HCT116 (cell line): ENCODE data around the gene MOB3B. TPM values are rescaled to one million over a fixed set of nuclear protein-coding genes. Genes with fewer than 3 reads are reported as not detected.

ENCODE experiments used
- ATAC-seq: fragments of 200-7000 bp; cut with Tn5 transposase; 2 replicates; pipeline ENCODE4 v1.9.1; 2020; ENCODE audit warnings: mild to moderate bottlenecking, moderate library complexity
- BruUV-seq: library from RNA; stranded (reverse); fragments of 400-500 nt; replicated peaks from 2 replicates; lab custom pipeline; 2021; lab: Mats Ljungman, UMichigan
- CTCF ChIA-PET: fragments of 300-600 bp; sonication (Branson Sonifier 250); formaldehyde crosslinking; loops from one replicate; lab custom pipeline; 2021; ENCODE audit warnings: antibody characterized with exemption; lab: Charles Lee
- POLR2A ChIA-PET: fragments of 300-600, 350-600 bp; sonication (Branson Sonifier 250); formaldehyde crosslinking; loops from one replicate; lab custom pipeline; 2021; ENCODE audit warnings: antibody characterized with exemption; lab: Charles Lee
- RAD21 ChIA-PET, 2 experiments: fragments of 300-600 bp; sonication (Branson Sonifier 250); formaldehyde crosslinking; loops; one replicate each; lab custom pipeline; 2023; ENCODE audit warnings: low total read pairs in 2 of 2; ENCODE audit not compliant: uncharacterized antibody in 2 of 2, unreplicated experiment in 2 of 2, low non-redundant PET in 1 of 2; lab: Charles Lee
- DNase-seq: peaks from one replicate; pipeline ENCODE4 v3.0.0-alpha.2; 2010; ENCODE audit warnings: low read depth, low spot score
- H2AFZ ChIP-seq: fragments of 200-600 bp; shearing (Covaris generic), sonication (generic); 2 replicates; pipeline ENCODE4 v1.6.1; 2017; ENCODE audit warnings: low read depth, mixed run types, mixed read lengths, antibody characterized with exemption, low read length; ENCODE audit not compliant: poor library complexity, severe bottlenecking
- H3K27ac ChIP-seq: 2 replicates; pipeline ENCODE4 v1.5.1; 2012; ENCODE audit warnings: low read depth, low read length
- H3K27me3 ChIP-seq: fragments of 200-600 bp; sonication (generic); 2 replicates; pipeline ENCODE4 v1.6.1; 2016; ENCODE audit warnings: mixed run types, low read length, mixed read lengths; ENCODE audit not compliant: insufficient read depth
- H3K36me3 ChIP-seq, 2 experiments: fragments of 200-500 bp in 1 of 2; fragments of 200-600 bp in 1 of 2; sonication (Bioruptor generic) in 1 of 2; sonication (generic) in 1 of 2; 2 replicates each; pipeline versions ENCODE4 v1.5.1 to v1.6.1; 2014 to 2016; ENCODE audit warnings: low read length in 2 of 2, inconsistent platforms in 1 of 2, mixed read lengths in 1 of 2, mixed run types in 1 of 2; ENCODE audit not compliant: insufficient read depth in 2 of 2, control insufficient read depth in 1 of 2
- H3K4me1 ChIP-seq, 2 experiments: fragments of 200-600 bp in 1 of 2; sonication (generic) in 1 of 2; 2 replicates each; pipeline versions ENCODE4 v1.5.1 to v1.6.1; 2012 to 2017; ENCODE audit warnings: low read length in 2 of 2, inconsistent platforms in 1 of 2, mild to moderate bottlenecking in 1 of 2, mixed read lengths in 1 of 2, mixed run types in 1 of 2, moderate library complexity in 1 of 2; ENCODE audit not compliant: insufficient read depth in 2 of 2, control insufficient read depth in 1 of 2
- H3K4me2 ChIP-seq: fragments of 200-600 bp; sonication (generic); 2 replicates; pipeline ENCODE4 v1.6.1; 2017; ENCODE audit warnings: mixed run types, low read length, mixed read lengths
- H3K4me3 ChIP-seq, 2 experiments: fragments of 200-600 bp in 1 of 2; sonication (generic) in 1 of 2; replicated peaks in 1 of 2; 2 replicates each; pipeline ENCODE4 v1.5.1; 2011 to 2016; ENCODE audit warnings: low read length in 2 of 2, control low read depth in 1 of 2, low read depth in 1 of 2, mild to moderate bottlenecking in 1 of 2, mixed read lengths in 1 of 2, mixed run types in 1 of 2
- H3K79me2 ChIP-seq: fragments of 200-600 bp; sonication (generic); 2 replicates; pipeline ENCODE4 v1.6.1; 2017; ENCODE audit warnings: mild to moderate bottlenecking, mixed run types, low read length, moderate library complexity, mixed read lengths; ENCODE audit not compliant: insufficient read depth
- H3K9ac ChIP-seq: fragments of 200-600 bp; sonication (generic); 2 replicates; pipeline ENCODE4 v1.6.1; 2016; ENCODE audit warnings: low read length, mixed read lengths
- H3K9me2 ChIP-seq: fragments of 200-600 bp; sonication (generic), shearing (Covaris generic); 2 replicates; pipeline ENCODE4 v1.6.1; 2017; ENCODE audit warnings: mixed run types, mild to moderate bottlenecking, moderate library complexity; ENCODE audit not compliant: insufficient read depth
- H3K9me3 ChIP-seq, 2 experiments: fragments of 200-500 bp in 1 of 2; fragments of 200-600 bp in 1 of 2; sonication (Bioruptor generic) in 1 of 2; sonication (generic) in 1 of 2; 2 replicates each; pipeline ENCODE4 v1.6.1; 2014 to 2017; ENCODE audit warnings: low read length in 2 of 2, mixed read lengths in 2 of 2, inconsistent platforms in 1 of 2, low read depth in 1 of 2, mild to moderate bottlenecking in 1 of 2, mixed run types in 1 of 2, moderate library complexity in 1 of 2; ENCODE audit not compliant: control insufficient read depth in 1 of 2, insufficient read depth in 1 of 2
- H4K20me1 ChIP-seq: fragments of 200-600 bp; sonication (generic), shearing (Covaris generic); 2 replicates; pipeline ENCODE4 v1.6.1; 2017; ENCODE audit warnings: mixed run types, mild to moderate bottlenecking, moderate library complexity; ENCODE audit not compliant: insufficient read depth
- EGR1 ChIP-seq: IDR thresholded peaks from 2 replicates; pipeline ENCODE4 v1.6.1; 2012; ENCODE audit warnings: low read depth
- EZH2phosphoT487 ChIP-seq: fragments of 200-600 bp; IDR thresholded peaks from 2 replicates; pipeline ENCODE4 v1.6.1; 2018; ENCODE audit warnings: antibody characterized with exemption, borderline replicate concordance
- JUND ChIP-seq: IDR thresholded peaks from 2 replicates; pipeline ENCODE4 v1.6.1; 2012
- SP1 ChIP-seq: IDR thresholded peaks from 2 replicates; pipeline ENCODE4 v1.6.1; 2012; ENCODE audit warnings: low read depth
- YY1 ChIP-seq: IDR thresholded peaks from 2 replicates; pipeline ENCODE4 v1.6.1; 2011; ENCODE audit warnings: low read length, low read depth, moderate library complexity, mild to moderate bottlenecking; ENCODE audit not compliant: insufficient replicate concordance; ENCODE audit errors: extremely low read depth
- intact Hi-C: fragments of 100-400 bp; cut with micrococcal nuclease; formaldehyde crosslinking; loops from 2 replicates; pipeline ENCODE4 v1.10.0; 2022
- total RNA-seq: library from RNA; stranded (reverse); gene quantifications from one replicate; pipeline ENCODE4 v1.2.1, GENCODE V29; 2021; ENCODE audit not compliant: unreplicated experiment
- TF ChIP-seq, protein P1 (sequence below): IDR thresholded peaks from 2 replicates; pipeline ENCODE4 v1.6.1; 2011; ENCODE audit warnings: mild to moderate bottlenecking, low read length, moderate library complexity; ENCODE audit not compliant: insufficient replicate concordance; ENCODE audit errors: extremely low read depth
- TF ChIP-seq, protein P2 (sequence below): IDR thresholded peaks from 2 replicates; pipeline ENCODE4 v1.6.1; 2012

The MOB3B gene
- total RNA-seq, 1 experiment from 2014 or later = 1.2 TPM

DNA sequence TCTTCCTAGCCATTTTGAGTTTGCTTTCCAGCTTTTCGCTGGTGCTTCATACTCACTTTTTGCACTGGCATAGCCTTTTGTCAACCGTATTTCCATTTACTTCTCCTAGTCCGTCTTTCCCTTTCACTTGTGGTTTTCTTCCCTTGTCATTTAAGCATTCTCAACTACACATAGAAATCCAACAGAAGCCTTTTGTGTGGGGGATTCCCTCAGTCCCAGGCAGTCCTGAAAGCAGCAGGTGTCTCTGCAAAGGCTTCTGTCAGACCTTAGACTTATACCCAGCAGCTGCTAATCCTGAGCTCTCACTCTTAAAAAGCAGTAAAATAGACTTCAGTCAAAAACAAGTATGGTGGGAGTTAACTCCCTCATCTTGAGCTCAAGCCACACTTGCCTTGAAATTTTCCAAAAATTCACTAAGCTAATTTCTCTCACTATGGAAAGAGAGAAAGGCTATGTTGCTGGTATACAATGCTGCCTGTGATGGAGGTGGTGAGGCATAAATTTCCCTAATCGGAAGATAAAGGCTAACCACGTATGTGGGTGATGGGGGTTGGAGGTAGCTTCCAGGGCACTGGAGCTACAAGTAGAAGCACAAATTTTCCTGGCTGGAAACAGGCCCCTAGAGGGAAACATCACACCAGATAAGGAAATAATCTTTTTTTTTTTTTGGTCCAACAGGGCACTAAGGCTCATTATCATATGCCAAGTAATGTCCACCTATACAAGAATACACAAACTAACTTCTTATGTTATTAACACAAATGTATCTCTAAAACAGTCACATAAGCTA is 40.3 kb downstream of the MOB3B start (continued):
- TF ChIP-seq YY1 = no peak
- no peak for TF ChIP-seq EGR1
- TF ChIP-seq, protein P1, sequence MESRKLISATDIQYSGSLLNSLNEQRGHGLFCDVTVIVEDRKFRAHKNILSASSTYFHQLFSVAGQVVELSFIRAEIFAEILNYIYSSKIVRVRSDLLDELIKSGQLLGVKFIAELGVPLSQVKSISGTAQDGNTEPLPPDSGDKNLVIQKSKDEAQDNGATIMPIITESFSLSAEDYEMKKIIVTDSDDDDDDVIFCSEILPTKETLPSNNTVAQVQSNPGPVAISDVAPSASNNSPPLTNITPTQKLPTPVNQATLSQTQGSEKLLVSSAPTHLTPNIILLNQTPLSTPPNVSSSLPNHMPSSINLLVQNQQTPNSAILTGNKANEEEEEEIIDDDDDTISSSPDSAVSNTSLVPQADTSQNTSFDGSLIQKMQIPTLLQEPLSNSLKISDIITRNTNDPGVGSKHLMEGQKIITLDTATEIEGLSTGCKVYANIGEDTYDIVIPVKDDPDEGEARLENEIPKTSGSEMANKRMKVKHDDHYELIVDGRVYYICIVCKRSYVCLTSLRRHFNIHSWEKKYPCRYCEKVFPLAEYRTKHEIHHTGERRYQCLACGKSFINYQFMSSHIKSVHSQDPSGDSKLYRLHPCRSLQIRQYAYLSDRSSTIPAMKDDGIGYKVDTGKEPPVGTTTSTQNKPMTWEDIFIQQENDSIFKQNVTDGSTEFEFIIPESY = no peak
- TF ChIP-seq JUND = no peak

DNA sequence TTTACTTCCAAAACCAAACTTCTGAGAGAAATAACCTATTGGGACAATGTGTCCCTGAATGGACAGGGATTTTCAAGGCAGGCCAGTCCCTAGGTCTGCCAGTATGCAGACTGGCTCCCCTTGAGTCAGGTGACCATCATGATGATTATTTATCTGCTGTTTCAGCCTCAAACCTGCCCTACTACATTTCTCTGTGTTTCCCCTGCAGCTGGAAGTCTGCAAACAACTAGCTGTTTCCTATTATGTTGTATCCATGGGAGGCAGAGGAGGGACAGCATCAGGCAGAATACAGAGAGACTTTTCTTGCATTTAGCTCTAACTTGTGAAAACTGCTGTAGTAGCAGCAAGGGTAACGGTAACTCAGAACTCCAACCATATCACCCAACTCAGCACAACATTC is 41.7 kb downstream of the MOB3B start:
- CTCF ChIA-PET = no interaction called here
- no peak overlapping the region for H2AFZ ChIP-seq
- POLR2A ChIA-PET = no interaction called here
- H3K36me3 ChIP-seq = no peaks in the 10 kb centered on the region
- no peak overlapping the region for H3K9ac ChIP-seq
- RAD21 ChIA-PET = no interaction called here
- no peak for DNase-seq
- no TSS peak for BruUV-seq
- no peak overlapping the region for H3K4me2 ChIP-seq
- no peaks in the 10 kb centered on the region for H3K79me2 ChIP-seq
- no peaks in the 10 kb centered on the region for H4K20me1 ChIP-seq
- H3K27me3 ChIP-seq = no peaks in the 10 kb centered on the region
- no peak for TF ChIP-seq SP1
- TF ChIP-seq, protein P2, sequence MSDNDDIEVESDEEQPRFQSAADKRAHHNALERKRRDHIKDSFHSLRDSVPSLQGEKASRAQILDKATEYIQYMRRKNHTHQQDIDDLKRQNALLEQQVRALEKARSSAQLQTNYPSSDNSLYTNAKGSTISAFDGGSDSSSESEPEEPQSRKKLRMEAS = no peak
- TF ChIP-seq EZH2phosphoT487 = no peak
- H3K9me3 ChIP-seq = no peaks in the 10 kb centered on the region
- H3K9me2 ChIP-seq = no peaks in the 10 kb centered on the region
- no peak overlapping the region for H3K4me3 ChIP-seq
- H3K27ac ChIP-seq = no peak overlapping the region
- H3K4me1 ChIP-seq = no peaks in the 10 kb centered on the region
- ATAC-seq = no peak
- intact Hi-C loops = no loop called here
